T-helper 2 cell treated with Interferon-gamma antibody and Interleukin-4, amounts not matched to agents 100 ng/mL and 5 ng/mL, for 36 hours (primary cell): Measurements from ENCODE around the gene GLUD1. TPM values are rescaled to one million over a fixed set of nuclear protein-coding genes. Genes with fewer than 3 reads are reported as not detected.
"Not testable (repeated sequence)": the region's sequence is repeated elsewhere in the genome, so short reads cannot be mapped to it uniquely, and the experiment has no call there.

ENCODE experiments used
- intact Hi-C: fragments of 100-400 bp; cut with micrococcal nuclease; formaldehyde crosslinking; loops from one replicate; pipeline ENCODE4 v1.15.1; 2023
- total RNA-seq: library from RNA; stranded (reverse); gene quantifications from 2 replicates; pipeline ENCODE4 v1.2.3, GENCODE V29; 2022

The GLUD1 gene
- total RNA-seq, 1 donor from 2014 or later, result 99.7 TPM

DNA sequence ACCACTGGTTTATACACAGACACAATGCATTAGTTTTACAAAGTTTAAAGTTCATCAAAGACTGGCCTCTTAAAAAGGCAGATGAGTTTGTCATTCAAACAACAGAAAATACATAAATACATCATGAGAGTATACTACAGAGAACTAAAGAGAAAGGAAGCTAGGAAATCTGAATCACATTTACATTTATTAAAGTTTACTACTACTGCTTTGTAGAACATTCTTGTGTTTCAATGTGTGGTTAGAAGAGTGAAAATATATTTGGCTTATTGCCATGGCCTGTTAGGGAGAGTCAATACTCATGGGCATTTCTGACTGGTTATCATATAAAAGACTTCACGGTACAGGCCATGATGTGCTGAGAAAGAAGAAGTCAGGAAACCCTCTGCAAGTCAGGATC is 87.5 kb downstream of the GLUD1 start:
- intact Hi-C loops, result not testable (repeated sequence)

- intact Hi-C loops, result no loop called here
Measured at GRCh38 chr10:87000491-87000890, 94.2 kb downstream of the GLUD1 start.

Other genes starting within 250 kb of the GLUD1 start
- gene MMRN2, start 137.2 kb downstream of the GLUD1 start, total RNA-seq, result not detected in 2 replicates
- not detected in 2 replicates for gene SNCG, start 136.2 kb downstream of the GLUD1 start, total RNA-seq
- not detected in 2 replicates for gene ADIRF, start 126.4 kb downstream of the GLUD1 start, total RNA-seq
- not detected in 2 replicates for gene FAM25A, start 74.5 kb downstream of the GLUD1 start, total RNA-seq
- 36.6 and 37.1 TPM in 2 replicates for gene SHLD2, start 363 bp upstream of the GLUD1 start, total RNA-seq
- gene NUTM2A, start 130.6 kb upstream of the GLUD1 start, total RNA-seq, result 0.18 and 0.50 TPM in 2 replicates